Activated gamma-delta T cell treated with Interleukin-2 at 50 U/mL for 16 hours (primary cell): ENCODE data around the gene ZNF567.
A peak's percentile ranks its signal among the peaks of the same experiment; 100 is the strongest.
"Not testable (repeated sequence)": the region's sequence is repeated elsewhere in the genome, so short reads cannot be mapped to it uniquely, and the experiment has no call there.

Experiments used
- DNase-seq: peaks from one replicate; pipeline ENCODE4 v3.0.0-alpha.2; 2020

ZNF567 gene

GRCh38 chr19:36687214-36688056 is at the start of gene ZNF567:
Gene ZNF567, plus strand, starts transcription at chr19:36687612. Its CDS starts 7,256 bp downstream, at chr19:36694868.
- DNase-seq = peak; percentile 98

GRCh38 chr19:36638862-36639510 is 48.4 kb upstream of the ZNF567 start:
- no peak for DNase-seq

- no peak for DNase-seq
These were observed 40.7 kb upstream of the ZNF567 start for GRCh38 chr19:36646746-36647145.

- DNase-seq = no peak
These were observed 34.5 kb upstream of the ZNF567 start for GRCh38 chr19:36652958-36653357.

- no peak for DNase-seq
These were observed 21.6 kb upstream of the ZNF567 start for GRCh38 chr19:36665832-36666231.

GRCh38 chr19:36668646-36669045 is 18.8 kb upstream of the ZNF567 start:
- DNase-seq = no peak

GRCh38 chr19:36672368-36672767 is 15.0 kb upstream of the ZNF567 start:
- DNase-seq = no peak

GRCh38 chr19:36674201-36674600 is 13.2 kb upstream of the ZNF567 start:
- no peak for DNase-seq

- DNase-seq = no peak
These were observed 8.0 kb upstream of the ZNF567 start for GRCh38 chr19:36679455-36679854.

- DNase-seq = no peak
These were observed 1.6 kb upstream of the ZNF567 start for GRCh38 chr19:36685835-36686234.

GRCh38 chr19:36686365-36687213 is 823 bp upstream of the ZNF567 start:
- no peak for DNase-seq

GRCh38 chr19:36688058-36688457 is 646 bp downstream of the ZNF567 start:
- no peak for DNase-seq

- no peak for DNase-seq
These were observed 19.7 kb downstream of the ZNF567 start for GRCh38 chr19:36707134-36707533.

GRCh38 chr19:36709423-36709822 is 22.0 kb downstream of the ZNF567 start:
- DNase-seq = no peak

GRCh38 chr19:36719687-36720556 is 32.5 kb downstream of the ZNF567 start:
- DNase-seq = no peak

- DNase-seq = not testable (repeated sequence)
These were observed 48.8 kb downstream of the ZNF567 start for GRCh38 chr19:36736166-36736565.

- no peak for DNase-seq
These were observed 58.5 kb downstream of the ZNF567 start for GRCh38 chr19:36745870-36746269.

- DNase-seq = no peak
These were observed 60.3 kb downstream of the ZNF567 start for GRCh38 chr19:36747750-36748149.

GRCh38 chr19:36748431-36749275 is 61.2 kb downstream of the ZNF567 start:
- no peak for DNase-seq

- DNase-seq = not testable (repeated sequence)
These were observed 62.2 kb downstream of the ZNF567 start for GRCh38 chr19:36749613-36750012.

- no peak for DNase-seq
These were observed 62.8 kb downstream of the ZNF567 start for GRCh38 chr19:36750066-36750691.
